Fibroblast of villous mesenchyme (primary cell): ENCODE results near the gene BOD1L2. TPM values are rescaled to one million over a fixed set of nuclear protein-coding genes. Genes with fewer than 3 reads are reported as not detected.
A peak's percentile ranks its signal among the peaks of the same experiment; 100 is the strongest.

Source experiments
- DNase-seq: peaks from one replicate; pipeline ENCODE4 v3.0.0-alpha.2; 2010; ENCODE audit warnings: low read depth
- H3K4me3 ChIP-seq: 2 replicates; pipeline ENCODE4 v1.5.1; 2011; ENCODE audit warnings: low read depth, mild to moderate bottlenecking, low read length
- CTCF ChIP-seq: IDR thresholded peaks from 2 replicates; pipeline ENCODE4 v1.5.1; 2012; ENCODE audit warnings: low read depth, mild to moderate bottlenecking, low read length; ENCODE audit not compliant: insufficient read depth
- total RNA-seq: library from RNA; depleted of rRNA; stranded (reverse); fragments of >200 nt; gene quantifications from 2 replicates; pipeline ENCODE4 v1.2.3, GENCODE V29; 2012

Gene BOD1L2
- not detected in 2 replicates for total RNA-seq

- H3K4me3 ChIP-seq: no peak within 1 kb of the TSS
- no peak for DNase-seq
- TF ChIP-seq CTCF: no peak
These were observed at the start of gene BOD1L2 for GRCh38 chr18:57146956-57147636. Gene BOD1L2 (plus strand): TSS chr18:57147087. CDS start chr18:57147313, 226 bp downstream.

- TF ChIP-seq CTCF: no peak
- no peak overlapping the region for H3K4me3 ChIP-seq
- DNase-seq: peak; percentile 25
These were observed 39.6 kb upstream of the BOD1L2 start for GRCh38 chr18:57107140-57107832.

- TF ChIP-seq CTCF: no peak
- no peak for DNase-seq
- H3K4me3 ChIP-seq: no peak overlapping the region
These were observed 36.6 kb upstream of the BOD1L2 start for GRCh38 chr18:57110290-57110689.

- no peak for DNase-seq
- no peak overlapping the region for H3K4me3 ChIP-seq
- no peak for TF ChIP-seq CTCF
These were observed 33.0 kb upstream of the BOD1L2 start for GRCh38 chr18:57113799-57114420.

DNA sequence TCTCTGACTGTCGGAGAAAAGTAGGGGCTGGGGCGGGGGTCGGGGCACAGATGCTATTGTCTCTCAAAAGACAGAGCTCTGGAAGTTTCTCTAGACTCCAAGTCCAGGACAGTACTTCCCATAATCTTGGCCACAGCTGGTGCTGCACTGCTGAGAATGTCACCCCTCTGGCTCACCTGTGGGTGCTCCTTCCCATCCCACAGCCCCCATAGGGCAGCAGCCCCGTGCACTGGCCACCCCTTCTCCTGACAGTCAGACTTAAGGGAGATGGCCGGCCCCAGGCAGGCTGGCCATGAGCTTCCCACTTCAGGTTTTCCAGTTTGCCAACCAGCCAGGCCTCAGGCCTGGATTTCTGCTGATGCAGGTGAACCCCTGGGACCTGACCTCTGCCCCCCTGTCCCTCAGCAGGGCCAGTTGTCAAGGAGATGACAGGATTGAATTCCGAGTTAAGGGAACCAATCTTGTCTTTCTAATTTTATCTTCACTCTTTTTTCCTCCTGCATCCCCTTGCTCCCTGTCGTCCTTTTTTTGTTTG lies 30.2 kb upstream of the BOD1L2 start:
- no peak for TF ChIP-seq CTCF
- H3K4me3 ChIP-seq: no peak overlapping the region
- no peak for DNase-seq

DNA sequence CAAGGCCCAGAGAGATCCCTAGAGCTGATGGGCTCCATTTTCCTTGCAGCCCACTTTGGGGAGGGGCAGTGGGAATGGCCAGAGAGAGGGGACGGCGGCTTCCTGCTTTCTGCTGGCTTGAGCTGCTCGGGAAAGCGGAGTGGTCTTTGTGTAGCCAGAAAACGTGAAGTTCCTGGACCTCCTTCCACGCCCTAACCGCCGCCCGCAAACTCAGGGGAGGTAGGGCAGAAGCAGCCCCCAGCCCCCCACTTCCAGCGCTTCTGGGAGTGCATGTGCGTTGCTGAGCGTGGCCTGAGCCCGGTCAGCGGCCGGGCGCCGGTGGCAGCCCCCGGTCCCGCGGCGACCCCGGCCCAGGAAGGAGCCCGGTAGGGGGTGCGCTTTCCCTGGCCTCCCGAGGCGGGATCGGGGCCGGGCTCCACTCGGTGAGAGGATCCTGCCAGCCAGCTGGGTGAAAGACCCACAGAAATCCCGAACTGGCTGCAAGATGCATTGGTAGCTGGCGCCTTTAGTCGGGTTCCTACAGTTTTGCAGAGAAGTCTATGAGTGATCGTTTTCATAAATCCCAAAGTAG lies 25.3 kb upstream of the BOD1L2 start:
- DNase-seq: no peak
- TF ChIP-seq CTCF: no peak
- no peak overlapping the region for H3K4me3 ChIP-seq
